GM12801 (cell line): ENCODE data around the gene CREBRF.

ENCODE experiments used
- TF ChIP-seq, protein P1 (sequence below): IDR thresholded peaks from one replicate; pipeline ENCODE4 v1.5.1; 2011; ENCODE audit warnings: control low read depth; ENCODE audit not compliant: insufficient read length; ENCODE audit errors: extremely low read depth

The CREBRF gene

DNA sequence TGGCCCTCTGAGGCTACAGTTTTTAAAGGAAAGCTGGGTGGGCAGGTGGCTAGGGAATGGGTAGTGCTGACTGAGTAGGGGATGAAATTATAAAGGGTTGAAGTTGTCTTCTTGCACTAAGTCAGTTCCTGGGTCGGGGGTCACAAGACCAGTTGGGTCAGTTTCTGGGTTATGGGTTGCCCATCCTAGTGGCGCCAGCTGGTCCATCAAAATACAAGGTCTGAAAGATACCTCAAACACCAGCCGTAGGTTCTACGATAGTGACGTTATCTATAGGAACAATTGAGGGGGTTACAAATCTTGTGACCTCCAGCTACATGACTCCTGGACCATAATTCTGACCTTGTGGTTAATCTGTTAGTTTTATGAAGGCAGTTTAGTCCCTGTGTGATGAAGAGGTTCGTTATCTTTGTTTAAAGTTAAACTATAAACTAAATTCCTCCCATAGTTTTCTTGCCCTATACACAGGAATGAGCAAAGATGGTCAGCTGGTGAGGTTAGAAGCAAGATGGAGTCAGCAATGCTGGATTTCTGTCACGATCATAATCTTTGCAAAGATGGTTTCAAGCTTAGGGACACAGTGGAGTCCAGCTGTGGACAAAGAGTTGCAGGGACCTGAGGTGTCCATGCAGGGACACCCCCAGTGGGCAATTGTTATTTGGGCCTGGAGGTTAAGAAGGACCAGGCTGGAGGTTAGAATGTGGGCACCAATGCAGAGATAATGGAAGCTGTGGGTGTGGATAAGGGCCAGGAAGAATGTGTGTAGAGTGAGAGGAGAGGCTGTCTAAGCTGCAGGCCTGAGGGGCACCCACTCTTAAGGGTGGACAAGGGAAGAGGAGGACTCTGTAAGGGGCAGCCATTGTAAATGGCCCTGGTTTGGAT is 14.0 kb upstream of the CREBRF start:
- TF ChIP-seq, protein P1, sequence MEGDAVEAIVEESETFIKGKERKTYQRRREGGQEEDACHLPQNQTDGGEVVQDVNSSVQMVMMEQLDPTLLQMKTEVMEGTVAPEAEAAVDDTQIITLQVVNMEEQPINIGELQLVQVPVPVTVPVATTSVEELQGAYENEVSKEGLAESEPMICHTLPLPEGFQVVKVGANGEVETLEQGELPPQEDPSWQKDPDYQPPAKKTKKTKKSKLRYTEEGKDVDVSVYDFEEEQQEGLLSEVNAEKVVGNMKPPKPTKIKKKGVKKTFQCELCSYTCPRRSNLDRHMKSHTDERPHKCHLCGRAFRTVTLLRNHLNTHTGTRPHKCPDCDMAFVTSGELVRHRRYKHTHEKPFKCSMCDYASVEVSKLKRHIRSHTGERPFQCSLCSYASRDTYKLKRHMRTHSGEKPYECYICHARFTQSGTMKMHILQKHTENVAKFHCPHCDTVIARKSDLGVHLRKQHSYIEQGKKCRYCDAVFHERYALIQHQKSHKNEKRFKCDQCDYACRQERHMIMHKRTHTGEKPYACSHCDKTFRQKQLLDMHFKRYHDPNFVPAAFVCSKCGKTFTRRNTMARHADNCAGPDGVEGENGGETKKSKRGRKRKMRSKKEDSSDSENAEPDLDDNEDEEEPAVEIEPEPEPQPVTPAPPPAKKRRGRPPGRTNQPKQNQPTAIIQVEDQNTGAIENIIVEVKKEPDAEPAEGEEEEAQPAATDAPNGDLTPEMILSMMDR, result no peak

DNA sequence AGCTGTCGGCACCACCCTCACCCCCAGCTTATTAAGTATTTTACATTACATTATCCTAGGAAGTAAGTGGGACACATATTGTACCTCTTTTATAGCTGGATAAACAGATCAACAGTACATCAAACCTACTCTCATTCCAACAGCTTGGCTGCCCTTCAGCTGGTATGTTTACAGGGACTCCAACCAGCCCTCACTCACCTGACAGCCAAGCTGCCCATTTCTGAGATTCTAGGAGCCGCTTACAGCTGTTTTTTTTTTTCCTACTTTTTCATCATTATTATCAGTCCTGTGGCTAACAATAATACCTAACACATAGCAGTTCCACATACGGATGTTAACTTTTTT is 13.4 kb upstream of the CREBRF start:
- TF ChIP-seq, protein P1, result no peak

DNA sequence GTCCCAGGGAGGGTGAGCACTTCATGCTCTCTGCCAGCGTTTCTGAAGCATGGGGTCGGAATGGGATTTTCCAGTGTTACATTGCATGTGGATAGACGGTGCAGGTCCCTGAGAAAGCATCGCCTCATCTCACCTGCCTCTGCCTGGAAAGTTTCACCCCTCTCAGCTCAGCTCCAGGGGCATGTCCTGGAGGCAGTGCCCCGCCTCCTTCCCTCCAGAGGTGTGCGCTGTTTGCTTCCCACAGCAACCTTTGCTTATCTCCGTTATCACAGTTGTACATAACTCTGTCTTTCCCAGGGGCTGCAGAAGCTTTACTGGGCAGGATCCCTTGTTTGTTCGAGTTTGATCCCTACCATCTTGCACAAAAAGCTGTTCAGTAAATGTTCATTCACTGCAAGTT is 10.7 kb upstream of the CREBRF start:
- TF ChIP-seq, protein P1, result no peak

DNA sequence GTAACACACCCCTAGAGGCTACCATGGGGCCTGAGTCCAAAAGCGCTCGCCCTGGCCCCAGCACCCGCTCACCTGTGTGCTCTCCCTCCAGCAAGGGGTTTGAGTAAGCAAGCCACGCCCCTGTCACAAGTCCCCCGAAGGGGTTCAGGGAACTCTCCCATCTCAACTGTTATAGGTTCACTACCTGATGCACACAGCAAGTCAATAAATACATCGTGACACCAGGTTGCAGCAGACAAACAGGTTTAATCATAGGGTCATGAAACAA is 8.4 kb upstream of the CREBRF start:
- TF ChIP-seq, protein P1, result no peak

DNA sequence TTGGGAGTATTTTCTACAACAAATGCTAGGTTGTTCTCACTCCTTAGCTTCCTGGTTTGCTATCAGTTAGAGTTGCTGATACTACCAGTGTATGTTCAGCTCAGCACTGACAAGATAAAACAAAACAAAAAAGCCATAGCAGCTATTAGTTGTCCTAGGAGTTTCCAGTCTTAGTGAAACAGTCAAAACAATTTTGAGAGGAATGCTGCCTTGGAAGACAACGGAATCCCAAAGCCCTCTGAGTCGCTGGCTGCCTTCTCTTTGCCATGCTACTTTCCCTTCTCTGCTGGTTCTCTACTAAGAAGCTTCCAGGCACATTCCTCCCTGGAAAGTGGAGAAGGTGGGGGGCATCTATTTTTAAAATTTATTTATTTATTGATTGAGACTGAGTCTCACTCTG is 5.4 kb upstream of the CREBRF start:
- TF ChIP-seq, protein P1, result no peak

DNA sequence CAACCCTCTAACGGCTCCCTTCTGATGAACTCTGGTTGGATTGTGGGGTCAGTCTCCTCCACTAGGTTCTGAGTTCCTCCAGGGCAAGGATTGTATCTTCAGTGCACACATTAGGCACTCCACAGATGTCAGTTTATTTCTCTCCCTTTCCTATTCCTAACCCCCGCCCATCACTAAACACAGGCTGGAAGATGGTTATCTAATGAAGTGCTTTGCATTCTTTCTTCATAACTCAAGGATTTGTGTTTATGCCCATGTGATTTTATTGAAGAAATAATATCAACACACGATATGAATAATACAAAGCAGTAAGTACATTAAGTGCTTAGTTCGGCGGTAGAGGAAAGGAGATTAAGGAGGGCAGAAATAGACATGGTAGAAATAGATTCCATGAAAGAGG is 4.4 kb upstream of the CREBRF start:
- TF ChIP-seq, protein P1, result no peak

DNA sequence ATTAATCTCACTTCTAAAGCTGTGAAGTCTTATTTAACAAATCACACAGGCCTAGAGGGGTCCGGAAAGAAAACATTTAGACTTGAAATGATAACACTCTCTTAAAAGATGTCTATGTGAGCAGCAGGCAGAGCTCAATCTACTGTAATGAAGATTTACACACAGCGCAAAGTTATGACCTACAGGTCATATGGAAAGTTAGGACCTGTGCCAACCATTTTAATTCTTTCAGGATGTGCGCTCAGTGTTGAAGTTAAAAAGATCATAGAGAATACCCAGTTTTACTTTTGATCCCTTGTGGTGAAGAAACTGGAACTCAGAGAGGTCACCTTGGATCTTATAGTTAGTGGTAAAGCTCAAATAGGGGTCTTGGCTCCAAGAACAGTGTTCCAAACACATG is 3.1 kb upstream of the CREBRF start:
- TF ChIP-seq, protein P1, result no peak
